ENCODE data around the gene TBCEL. TPM values are rescaled to one million over a fixed set of nuclear protein-coding genes. Genes with fewer than 3 reads are reported as not detected.
A peak's percentile ranks its signal among the peaks of the same experiment; 100 is the strongest.

TBCEL gene
- total and polyA plus RNA-seq, 10 of the 15 experiments (the other 5 are each of a cell fraction or from before 2014, with no cell fraction given): 2.0 to 10.4 (median 7.3) TPM

GRCh38 chr11:121067962-121068647 lies 44.2 kb downstream of the TBCEL start:
- Histone ChIP-seq H3K9ac (ENCODE audit: control insufficient read depth, insufficient read depth, low read length) (no peak overlapping the region), H3K4me3 (no peak overlapping the region), H3K27ac (ENCODE audit: control insufficient read depth, insufficient read depth) (no peak overlapping the region), H3K9me3 (replicated peaks; ENCODE audit: control insufficient read depth, insufficient read depth, low read length) (no peaks in the 10 kb centered on the region; the same call in 2 of the 3 replicates), H3K4me1 (ENCODE audit: control insufficient read depth, insufficient read depth, low read length) (peaks cover 14% of the 10 kb centered on the region; the same call in 1 of the 2 replicates), H3K4me2 (ENCODE audit: control insufficient read depth, insufficient read depth) (peak overlapping the region; percentile 72; the same call in 1 of the 2 replicates), H3K36me3 (ENCODE audit: control insufficient read depth in 2 of 2, insufficient read depth in 2 of 2, low read length in 1 of 2) (peaks cover 0 to 2% of the 10 kb centered on the region in 2 experiments; a peak in 1 of 4 replicates), H3K27me3 (replicated peaks in 1 of 2; ENCODE audit: control insufficient read depth in 2 of 2, insufficient read depth in 2 of 2, low read length in 1 of 2) (no peaks in the 10 kb centered on the region), H4K20me1 (ENCODE audit: control insufficient read depth, insufficient read depth) (no peaks in the 10 kb centered on the region), H3K79me2 (ENCODE audit: control insufficient read depth, insufficient read depth, low read length) (no peaks in the 10 kb centered on the region), H2AFZ (ENCODE audit: control insufficient read depth, low read depth, low read length) (no peak overlapping the region)
- intact Hi-C loops (cut with micrococcal nuclease; ENCODE audit: unreplicated experiment) (no loop called here), in situ Hi-C loops (cut with MboI) (no loop called here)
- ATAC-seq (peak; percentile 54), DNase-seq (ENCODE audit: low read depth, low spot score) (no peak), FAIRE-seq (peak; percentile 23)
- POLR2A ChIA-PET: interaction anchor here (1.6 kb wide), 1 partner anchor 43 kb away, joined by 4 read pairs; no protein-coding TSS in a partner anchor
- SMC1A ChIA-PET (ENCODE audit: uncharacterized antibody, unreplicated experiment): interaction anchor here (1.0 to 1.5 kb wide), 4 partner anchors 14 to 32 kb away, joined by 3 to 7 read pairs (median 4); no protein-coding TSS in a partner anchor
- no TSS peak for BruUV-seq (replicated peaks)
- 82% methylated on average over 6 of the region's 6 CpGs for WGBS (ENCODE audit: insufficient coverage, insufficient replicate concordance, low lambda C conversion rate, missing lambda C conversion rate)
- RAD21 ChIA-PET (ENCODE audit: unreplicated experiment): interaction anchor here (0.7 kb wide), 1 partner anchor 123 kb away, joined by 3 read pairs; no protein-coding TSS in a partner anchor
- CTCF ChIA-PET: interaction anchor here (0.9 to 1.9 kb wide), 3 partner anchors 8 to 11 kb away, joined by 3 to 8 read pairs (median 3); no protein-coding TSS in a partner anchor
- 0 out of 2 replicates have a peak, but pooled peaks have one; percentile 16 for TF ChIP-seq EED (IDR thresholded peaks at IDR 0.05; ENCODE audit: low read depth)
- no peak for TF ChIP-seq FOXK2 (IDR thresholded peaks at IDR 0.05)
- TF ChIP-seq MEF2A (IDR thresholded peaks at IDR 0.05; ENCODE audit: insufficient read depth, low read depth, low read length): 0 out of 2 replicates have a peak, but pooled peaks have one; percentile 39
- TF ChIP-seq FOXM1 (IDR thresholded peaks at IDR 0.05; ENCODE audit: low read depth, low read length): peak; percentile 22; the same call in 1 of the 2 replicates
- TF ChIP-seq ZBTB33 (IDR thresholded peaks at IDR 0.05): no peak
- no peak for TF ChIP-seq CHD1 (IDR thresholded peaks at IDR 0.05; ENCODE audit: low read depth, low read length)
- TF ChIP-seq NR2F1 (conservative IDR thresholded peaks at IDR 0.05): no peak
- no peak for TF ChIP-seq SIX5 (IDR thresholded peaks at IDR 0.05; ENCODE audit: low read depth, low read length, severe bottlenecking)
- no peak for TF ChIP-seq USF2 (IDR thresholded peaks at IDR 0.05; ENCODE audit: borderline replicate concordance, low read depth, low read length)
- TF ChIP-seq, protein P1, sequence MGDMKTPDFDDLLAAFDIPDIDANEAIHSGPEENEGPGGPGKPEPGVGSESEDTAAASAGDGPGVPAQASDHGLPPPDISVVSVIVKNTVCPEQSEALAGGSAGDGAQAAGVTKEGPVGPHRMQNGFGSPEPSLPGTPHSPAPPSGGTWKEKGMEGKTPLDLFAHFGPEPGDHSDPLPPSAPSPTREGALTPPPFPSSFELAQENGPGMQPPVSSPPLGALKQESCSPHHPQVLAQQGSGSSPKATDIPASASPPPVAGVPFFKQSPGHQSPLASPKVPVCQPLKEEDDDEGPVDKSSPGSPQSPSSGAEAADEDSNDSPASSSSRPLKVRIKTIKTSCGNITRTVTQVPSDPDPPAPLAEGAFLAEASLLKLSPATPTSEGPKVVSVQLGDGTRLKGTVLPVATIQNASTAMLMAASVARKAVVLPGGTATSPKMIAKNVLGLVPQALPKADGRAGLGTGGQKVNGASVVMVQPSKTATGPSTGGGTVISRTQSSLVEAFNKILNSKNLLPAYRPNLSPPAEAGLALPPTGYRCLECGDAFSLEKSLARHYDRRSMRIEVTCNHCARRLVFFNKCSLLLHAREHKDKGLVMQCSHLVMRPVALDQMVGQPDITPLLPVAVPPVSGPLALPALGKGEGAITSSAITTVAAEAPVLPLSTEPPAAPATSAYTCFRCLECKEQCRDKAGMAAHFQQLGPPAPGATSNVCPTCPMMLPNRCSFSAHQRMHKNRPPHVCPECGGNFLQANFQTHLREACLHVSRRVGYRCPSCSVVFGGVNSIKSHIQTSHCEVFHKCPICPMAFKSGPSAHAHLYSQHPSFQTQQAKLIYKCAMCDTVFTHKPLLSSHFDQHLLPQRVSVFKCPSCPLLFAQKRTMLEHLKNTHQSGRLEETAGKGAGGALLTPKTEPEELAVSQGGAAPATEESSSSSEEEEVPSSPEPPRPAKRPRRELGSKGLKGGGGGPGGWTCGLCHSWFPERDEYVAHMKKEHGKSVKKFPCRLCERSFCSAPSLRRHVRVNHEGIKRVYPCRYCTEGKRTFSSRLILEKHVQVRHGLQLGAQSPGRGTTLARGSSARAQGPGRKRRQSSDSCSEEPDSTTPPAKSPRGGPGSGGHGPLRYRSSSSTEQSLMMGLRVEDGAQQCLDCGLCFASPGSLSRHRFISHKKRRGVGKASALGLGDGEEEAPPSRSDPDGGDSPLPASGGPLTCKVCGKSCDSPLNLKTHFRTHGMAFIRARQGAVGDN (IDR thresholded peaks at IDR 0.05): no peak
- TF ChIP-seq RUNX3 (IDR thresholded peaks at IDR 0.05; ENCODE audit: low read length): 0 out of 2 replicates have a peak, but pooled peaks have one; percentile 10
- TF ChIP-seq CREM (IDR thresholded peaks at IDR 0.05; ENCODE audit: low read depth): no peak
- TF ChIP-seq GATAD2B (conservative IDR thresholded peaks at IDR 0.05; ENCODE audit: low read depth): no peak
- no peak for TF ChIP-seq KDM1A (IDR thresholded peaks at IDR 0.05; ENCODE audit: borderline replicate concordance)
- no peak for TF ChIP-seq KLF5 (IDR thresholded peaks at IDR 0.05; ENCODE audit: partially characterized antibody)
